Posterior vena cava (tissue), 2 donors: ENCODE measurements around the gene ADRA2C. TPM values are rescaled to one million over a fixed set of nuclear protein-coding genes. Genes with fewer than 3 reads are reported as not detected.

Source experiments
- DNase-seq: peaks from one replicate; pipeline ENCODE4 v3.0.0-alpha.2; 2020; ENCODE audit warnings: low spot score
- intact Hi-C, 2 donors: fragments of 100-400 bp; cut with DNase I; formaldehyde crosslinking; loops; one replicate each; pipeline versions ENCODE4 v1.14.1 to v1.14.2; 2022 to 2023
- total RNA-seq, 2 donors: library from RNA; stranded (reverse); fragmentation: NEBNext Ultra II Directional; extraction: Animal tissue kit (Norgen Biotek cat#: 25700); gene quantifications; one replicate each; pipeline ENCODE4 v1.2.1, GENCODE V29; 2021
- donor health status: DM: yes; HTN: yes; CAD: no.
- donor health status: DM: yes; HTN: yes; CAD: no.

The ADRA2C gene
- total RNA-seq, 2 donors from 2014 or later: 56.4 to 61.5 TPM

GRCh38 chr4:3784454-3785291 is 18.5 kb downstream of the ADRA2C start:
- intact Hi-C loops: no loop called here
- DNase-seq: no peak

GRCh38 chr4:3785292-3785565 is 19.0 kb downstream of the ADRA2C start:
- DNase-seq: no peak
- intact Hi-C loops: no loop called here

GRCh38 chr4:3786196-3786869 is 20.1 kb downstream of the ADRA2C start:
- intact Hi-C loops: no loop called here

GRCh38 chr4:3787489-3788365 is 21.5 kb downstream of the ADRA2C start:
- intact Hi-C loops: no loop called here
- no peak for DNase-seq

More at GRCh38 chr4:3786196-3786869, 20.1 kb downstream of the ADRA2C start:
- no peak for DNase-seq

GRCh38 chr4:3788366-3788660 is 22.1 kb downstream of the ADRA2C start:
- DNase-seq: no peak
- intact Hi-C loops: no loop called here

GRCh38 chr4:3789587-3789986 is 23.4 kb downstream of the ADRA2C start:
- DNase-seq: no peak
- intact Hi-C loops: no loop called here

- intact Hi-C loops: no loop called here
- DNase-seq: no peak
Measured at GRCh38 chr4:3790006-3790561, 23.9 kb downstream of the ADRA2C start.

- intact Hi-C loops: no loop called here
- DNase-seq: no peak
Measured at GRCh38 chr4:3791256-3791655, 25.1 kb downstream of the ADRA2C start.

- intact Hi-C loops: no loop called here
Measured at GRCh38 chr4:3791910-3792542, 25.8 kb downstream of the ADRA2C start.

GRCh38 chr4:3792813-3793212 is 26.6 kb downstream of the ADRA2C start:
- no peak for DNase-seq
- intact Hi-C loops: no loop called here

More at GRCh38 chr4:3791910-3792542, 25.8 kb downstream of the ADRA2C start:
- DNase-seq: no peak

GRCh38 chr4:3793545-3793944 is 27.4 kb downstream of the ADRA2C start:
- DNase-seq: no peak
- intact Hi-C loops: no loop called here

GRCh38 chr4:3796960-3797359 is 30.8 kb downstream of the ADRA2C start:
- intact Hi-C loops: no loop called here
- DNase-seq: no peak

- intact Hi-C loops: no loop called here
- DNase-seq: no peak
Measured at GRCh38 chr4:3797831-3798790, 31.9 kb downstream of the ADRA2C start.

GRCh38 chr4:3799496-3799895 is 33.3 kb downstream of the ADRA2C start:
- no peak for DNase-seq
- intact Hi-C loops: no loop called here

GRCh38 chr4:3800351-3800750 is 34.2 kb downstream of the ADRA2C start:
- no peak for DNase-seq
- intact Hi-C loops: loop anchor here in 1 of 2 donors (1.0 kb wide), 1 partner anchor 160 kb away; no protein-coding TSS in a partner anchor

GRCh38 chr4:3801521-3801920 is 35.3 kb downstream of the ADRA2C start:
- intact Hi-C loops: no loop called here
- peak; percentile 26 for DNase-seq

- intact Hi-C loops: no loop called here
- peak; percentile 62 for DNase-seq
Measured at GRCh38 chr4:3801931-3802550, 35.9 kb downstream of the ADRA2C start.
